HuH-7 (cell line): ENCODE measurements around the gene KLF1.
"Not testable (repeated sequence)": the region's sequence is repeated elsewhere in the genome, so short reads cannot be mapped to it uniquely, and the experiment has no call there.

Source experiments
- DNase-seq: peaks from one replicate; pipeline ENCODE4 v3.0.0; 2011; ENCODE audit warnings: low spot score

The KLF1 gene

GRCh38 chr19:12886969-12887747, at the start of gene KLF1:
TSS of gene KLF1 (minus strand) at chr19:12887201. CDS start at chr19:12887140, 61 bp downstream.
- no peak for DNase-seq

GRCh38 chr19:12936582-12936981, 49.6 kb upstream of the KLF1 start:
- no peak for DNase-seq

- DNase-seq, result no peak
These were observed 48.1 kb upstream of the KLF1 start for GRCh38 chr19:12935071-12935470.

GRCh38 chr19:12933287-12934072, 46.5 kb upstream of the KLF1 start, which contains the start of gene FARSA:
TSS of gene FARSA (minus strand) at chr19:12933711. CDS start at chr19:12933696, 15 bp downstream.
- peak; percentile 90 for DNase-seq

- no peak for DNase-seq
These were observed 45.6 kb upstream of the KLF1 start for GRCh38 chr19:12932392-12933286.

- DNase-seq, result no peak
These were observed 43.1 kb upstream of the KLF1 start for GRCh38 chr19:12930002-12930645.

- DNase-seq, result no peak
These were observed 37.8 kb upstream of the KLF1 start for GRCh38 chr19:12924621-12925310.

- DNase-seq, result no peak
These were observed 36.0 kb upstream of the KLF1 start for GRCh38 chr19:12922959-12923358.

- no peak for DNase-seq
These were observed 34.0 kb upstream of the KLF1 start for GRCh38 chr19:12921047-12921446.

- DNase-seq, result no peak
These were observed 31.3 kb upstream of the KLF1 start for GRCh38 chr19:12918253-12918652.

- not testable (repeated sequence) for DNase-seq
These were observed 28.9 kb upstream of the KLF1 start for GRCh38 chr19:12915860-12916259.

- no peak for DNase-seq
These were observed 27.1 kb upstream of the KLF1 start for GRCh38 chr19:12913851-12914690.

GRCh38 chr19:12913011-12913561, 26.1 kb upstream of the KLF1 start:
- no peak for DNase-seq

- DNase-seq, result no peak
These were observed 25.6 kb upstream of the KLF1 start for GRCh38 chr19:12912571-12912970.

- DNase-seq, result no peak
These were observed 20.2 kb upstream of the KLF1 start for GRCh38 chr19:12907166-12907565.

GRCh38 chr19:12899891-12900518, 13.0 kb upstream of the KLF1 start:
- no peak for DNase-seq

- DNase-seq, result no peak
These were observed 9.5 kb upstream of the KLF1 start for GRCh38 chr19:12896460-12896859.

- DNase-seq, result no peak
These were observed 6.6 kb upstream of the KLF1 start for GRCh38 chr19:12893582-12893981.

- no peak for DNase-seq
These were observed 4.6 kb upstream of the KLF1 start for GRCh38 chr19:12891553-12892021.
